PFSK-1 (cell line): Measurements from ENCODE around the gene RAB13.

Source experiments
- FOXP2 ChIP-seq: optimal IDR thresholded peaks from 2 replicates; pipeline ENCODE3; 2011; ENCODE audit warnings: borderline replicate concordance, control low read depth, inconsistent platforms; ENCODE audit not compliant: insufficient read depth; ENCODE audit errors: extremely low read length, extremely low read depth
- POLR2AphosphoS5 ChIP-seq: IDR thresholded peaks from 2 replicates; pipeline ENCODE4 v1.6.1; 2012; ENCODE audit warnings: low read depth, mild to moderate bottlenecking, control low read depth, low read length, moderate library complexity
- SIN3A ChIP-seq: IDR thresholded peaks from 2 replicates; pipeline ENCODE4 v1.6.1; 2012; ENCODE audit warnings: mild to moderate bottlenecking, low read length, moderate library complexity, borderline replicate concordance; ENCODE audit not compliant: insufficient read depth
- TAF1 ChIP-seq: IDR thresholded peaks from 2 replicates; pipeline ENCODE4 v1.6.1; 2012; ENCODE audit warnings: low read length, control low read depth, borderline replicate concordance; ENCODE audit not compliant: insufficient read depth
- TF ChIP-seq, protein P1 (sequence below), 2 experiments: IDR thresholded peaks; 2 replicates each; pipeline versions ENCODE4 v1.6.1 to v1.8.0; 2011 to 2012; ENCODE audit warnings: low read depth in 2 of 2, low read length in 2 of 2, control low read depth in 1 of 2, inconsistent platforms in 1 of 2, mild to moderate bottlenecking in 1 of 2, moderate library complexity in 1 of 2; ENCODE audit not compliant: insufficient read depth in 1 of 2

RAB13 gene

DNA sequence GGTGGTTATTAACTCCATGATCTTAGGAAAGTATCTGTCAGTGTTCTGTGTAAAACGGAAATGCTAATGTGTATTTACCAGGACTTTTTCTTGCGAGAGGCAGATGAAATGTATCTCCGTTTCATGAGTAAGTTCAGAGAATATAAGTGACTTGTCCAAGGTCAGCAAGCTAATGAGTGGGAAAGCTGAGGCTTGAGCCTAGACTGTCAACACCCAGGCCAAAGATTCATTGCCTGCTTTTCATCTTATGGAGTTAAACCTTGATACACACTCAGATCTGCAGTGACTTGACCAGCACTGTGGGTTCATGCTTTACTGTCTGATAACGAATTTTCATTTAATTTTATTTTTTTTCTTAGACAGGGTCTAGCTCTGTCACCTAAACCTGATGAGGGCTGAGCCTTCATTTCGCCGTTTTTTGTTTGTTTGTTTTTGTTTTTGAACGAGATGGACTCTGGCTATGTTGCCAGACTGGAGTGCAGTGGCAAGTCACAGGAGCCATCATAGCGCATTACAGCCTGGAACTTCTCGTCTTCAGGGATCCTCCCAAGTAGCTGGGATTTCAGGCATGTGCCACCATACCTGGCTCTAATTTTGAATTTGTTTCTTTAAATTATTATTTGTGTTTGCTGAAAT is 7.7 kb downstream of the RAB13 start:
- TF ChIP-seq, protein P1, sequence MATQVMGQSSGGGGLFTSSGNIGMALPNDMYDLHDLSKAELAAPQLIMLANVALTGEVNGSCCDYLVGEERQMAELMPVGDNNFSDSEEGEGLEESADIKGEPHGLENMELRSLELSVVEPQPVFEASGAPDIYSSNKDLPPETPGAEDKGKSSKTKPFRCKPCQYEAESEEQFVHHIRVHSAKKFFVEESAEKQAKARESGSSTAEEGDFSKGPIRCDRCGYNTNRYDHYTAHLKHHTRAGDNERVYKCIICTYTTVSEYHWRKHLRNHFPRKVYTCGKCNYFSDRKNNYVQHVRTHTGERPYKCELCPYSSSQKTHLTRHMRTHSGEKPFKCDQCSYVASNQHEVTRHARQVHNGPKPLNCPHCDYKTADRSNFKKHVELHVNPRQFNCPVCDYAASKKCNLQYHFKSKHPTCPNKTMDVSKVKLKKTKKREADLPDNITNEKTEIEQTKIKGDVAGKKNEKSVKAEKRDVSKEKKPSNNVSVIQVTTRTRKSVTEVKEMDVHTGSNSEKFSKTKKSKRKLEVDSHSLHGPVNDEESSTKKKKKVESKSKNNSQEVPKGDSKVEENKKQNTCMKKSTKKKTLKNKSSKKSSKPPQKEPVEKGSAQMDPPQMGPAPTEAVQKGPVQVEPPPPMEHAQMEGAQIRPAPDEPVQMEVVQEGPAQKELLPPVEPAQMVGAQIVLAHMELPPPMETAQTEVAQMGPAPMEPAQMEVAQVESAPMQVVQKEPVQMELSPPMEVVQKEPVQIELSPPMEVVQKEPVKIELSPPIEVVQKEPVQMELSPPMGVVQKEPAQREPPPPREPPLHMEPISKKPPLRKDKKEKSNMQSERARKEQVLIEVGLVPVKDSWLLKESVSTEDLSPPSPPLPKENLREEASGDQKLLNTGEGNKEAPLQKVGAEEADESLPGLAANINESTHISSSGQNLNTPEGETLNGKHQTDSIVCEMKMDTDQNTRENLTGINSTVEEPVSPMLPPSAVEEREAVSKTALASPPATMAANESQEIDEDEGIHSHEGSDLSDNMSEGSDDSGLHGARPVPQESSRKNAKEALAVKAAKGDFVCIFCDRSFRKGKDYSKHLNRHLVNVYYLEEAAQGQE (IDR thresholded peaks at IDR 0.05; ENCODE audit: insufficient read depth in 1 of 2, low read depth in 2 of 2, low read length in 2 of 2), result no peak
- no peak for TF ChIP-seq POLR2AphosphoS5
- TF ChIP-seq SIN3A, result no peak
- no peak for TF ChIP-seq FOXP2

DNA sequence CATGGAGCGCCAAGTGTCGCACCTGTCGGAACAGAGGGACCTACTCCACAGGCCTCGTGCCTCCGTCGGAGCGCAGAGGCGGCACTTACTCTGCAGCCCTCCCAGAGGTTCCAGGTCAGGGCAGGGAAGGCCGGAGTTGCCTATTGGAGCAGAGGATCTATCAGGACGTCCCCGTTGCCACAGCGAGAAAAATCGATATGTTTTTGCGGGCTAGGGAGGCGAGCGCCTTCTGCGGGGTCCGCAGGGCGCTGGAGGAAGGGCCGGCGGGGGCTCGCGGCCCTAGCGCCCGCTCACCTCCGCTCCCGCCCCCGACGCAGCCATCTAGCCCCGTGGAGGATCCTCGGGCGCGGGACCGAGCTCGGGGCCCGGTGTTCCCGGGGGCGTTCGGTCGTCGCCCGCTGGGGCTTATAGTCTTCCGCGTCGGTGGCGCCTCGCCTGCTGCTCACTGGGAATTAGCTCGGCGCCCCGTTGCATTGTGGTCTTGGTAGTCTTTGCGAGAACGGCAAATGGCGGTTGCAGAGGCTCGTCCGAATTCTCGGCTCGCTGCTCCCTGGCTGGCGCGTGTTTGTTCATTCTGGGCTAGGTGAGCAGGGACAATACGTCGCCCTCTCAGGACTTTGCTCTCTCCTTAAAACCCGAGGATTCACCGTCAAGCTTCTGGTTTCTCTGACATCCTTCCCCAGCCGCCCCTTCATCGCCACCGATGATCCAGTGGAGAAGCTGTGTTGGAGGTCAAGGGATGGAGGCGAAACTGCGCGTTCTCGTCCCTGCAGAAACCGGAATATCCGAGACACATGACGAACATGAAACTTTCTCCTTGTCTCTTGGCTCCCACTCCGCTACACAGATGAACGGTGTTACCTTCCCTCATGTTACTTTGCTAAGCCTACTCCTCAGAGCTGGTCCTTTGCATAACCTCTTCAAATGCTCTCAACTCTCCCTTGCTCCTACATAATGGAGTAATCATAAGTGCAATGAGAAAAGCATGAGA is 8.6 kb downstream of the RAB13 start, which contains the start of gene JTB:
TSS of gene JTB (minus strand) at position 425 of the 991 bp plus-strand sequence. CDS start at position 3, 422 bp downstream.
- no peak for TF ChIP-seq FOXP2
- peak; percentile 96 for TF ChIP-seq TAF1
- peak; percentile 83 for TF ChIP-seq POLR2AphosphoS5
- peak; percentile 55; the same call in 1 of the 2 replicates for TF ChIP-seq SIN3A
- TF ChIP-seq, protein P1 (IDR thresholded peaks at IDR 0.05; ENCODE audit: insufficient read depth in 1 of 2, low read depth in 2 of 2, low read length in 2 of 2), result 0 out of 4 replicates have a peak, but pooled peaks of 1 of the 2 experiments have one; percentile 9

DNA sequence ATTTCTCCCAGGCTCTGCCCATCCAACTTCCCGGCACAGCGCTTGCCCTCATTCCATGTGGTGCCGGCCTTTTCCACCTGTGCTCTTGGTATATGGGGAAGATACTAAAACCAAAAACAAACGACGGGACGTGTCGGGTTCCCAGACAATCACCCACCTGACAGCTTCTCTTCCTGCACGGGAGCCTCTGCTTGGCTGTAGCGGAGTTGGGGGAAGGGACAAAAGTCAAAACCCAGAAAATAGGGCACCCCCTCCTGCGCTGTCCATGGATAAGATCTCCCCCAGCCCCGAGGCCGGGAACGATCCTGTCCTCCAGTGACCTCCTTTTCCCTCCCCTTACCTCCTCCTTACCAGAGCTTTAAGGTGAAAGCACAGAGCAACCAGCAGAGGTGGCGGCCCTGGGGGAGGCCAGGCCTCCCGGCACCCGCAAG is 9.3 kb downstream of the RAB13 start:
- TF ChIP-seq, protein P1 (IDR thresholded peaks at IDR 0.05; ENCODE audit: insufficient read depth in 1 of 2, low read depth in 2 of 2, low read length in 2 of 2), result no peak
- TF ChIP-seq FOXP2, result no peak
- TF ChIP-seq POLR2AphosphoS5, result no peak
- no peak for TF ChIP-seq SIN3A
- no peak for TF ChIP-seq TAF1

DNA sequence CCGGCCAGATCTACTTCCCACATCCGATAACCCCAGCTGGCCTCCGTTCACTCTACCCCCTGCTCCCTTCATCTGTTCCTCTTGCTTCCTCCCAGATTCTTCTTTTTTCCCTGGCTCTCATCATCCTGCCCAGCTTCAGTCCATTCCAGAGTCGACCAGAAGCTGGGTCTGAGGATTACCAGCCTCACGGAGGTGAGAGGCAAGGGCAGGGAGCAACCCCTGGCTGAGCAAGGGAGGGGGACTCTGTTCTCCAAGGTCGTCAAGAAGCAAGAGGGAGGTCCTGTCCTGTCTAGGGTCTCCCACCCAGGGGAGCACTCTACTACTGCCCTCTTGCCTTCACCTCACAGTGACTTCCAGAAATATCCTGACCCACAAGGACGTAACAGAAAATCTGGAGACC is 12.6 kb downstream of the RAB13 start:
- TF ChIP-seq, protein P1 (IDR thresholded peaks at IDR 0.05; ENCODE audit: insufficient read depth in 1 of 2, low read depth in 2 of 2, low read length in 2 of 2), result no peak
- TF ChIP-seq TAF1 (no peak), FOXP2 (no peak), SIN3A (no peak), POLR2AphosphoS5 (no peak)
